CD14-positive monocyte (primary cell): ENCODE results near the gene ARL11. TPM values are rescaled to one million over a fixed set of nuclear protein-coding genes. Genes with fewer than 3 reads are reported as not detected.

Experiments used
- DNase-seq, 3 donors: peaks; one replicate each; pipeline ENCODE4 v3.0.0-alpha.2; 2011 to 2022
- H2AFZ ChIP-seq: 2 replicates; pipeline ENCODE4 v1.6.0; 2012; ENCODE audit warnings: mild to moderate bottlenecking, low read depth, low read length, inconsistent platforms; ENCODE audit not compliant: insufficient read depth, poor library complexity, severe bottlenecking
- H3K27ac ChIP-seq, 2 donors: 1 replicate in 1 of 2; 2 replicates in 1 of 2; pipeline ENCODE4 v1.5.1; 2012 to 2013; ENCODE audit warnings: low read length in 2 of 2, control low read depth in 1 of 2, inconsistent platforms in 1 of 2, low read depth in 1 of 2, mild to moderate bottlenecking in 1 of 2
- H3K27me3 ChIP-seq, 2 donors: one replicate each; pipeline versions ENCODE4 v1.6.0 to v1.6.1; 2011 to 2013; ENCODE audit warnings: low read length in 2 of 2; ENCODE audit not compliant: control insufficient read depth in 2 of 2, insufficient read depth in 2 of 2
- H3K36me3 ChIP-seq, 2 donors: replicated peaks in 1 of 2; 1 replicate in 1 of 2; 2 replicates in 1 of 2; pipeline versions ENCODE4 v1.5.1 to v1.6.1; 2012 to 2013; ENCODE audit warnings: low read length in 2 of 2, control low read depth in 1 of 2, inconsistent platforms in 1 of 2, mild to moderate bottlenecking in 1 of 2; ENCODE audit not compliant: insufficient read depth in 2 of 2, control insufficient read depth in 1 of 2
- H3K4me1 ChIP-seq, 2 donors: 1 replicate in 1 of 2; 2 replicates in 1 of 2; pipeline versions ENCODE4 v1.5.1 to v1.6.1; 2012 to 2013; ENCODE audit warnings: low read length in 2 of 2, control low read depth in 1 of 2, inconsistent platforms in 1 of 2, mild to moderate bottlenecking in 1 of 2, moderate library complexity in 1 of 2; ENCODE audit not compliant: insufficient read depth in 2 of 2, control insufficient read depth in 1 of 2
- H3K4me2 ChIP-seq: replicated peaks from 2 replicates; pipeline ENCODE3; 2012; ENCODE audit warnings: low read length, moderate library complexity, mild to moderate bottlenecking; ENCODE audit not compliant: poor library complexity, severe bottlenecking; ENCODE audit errors: extremely low read depth
- H3K4me3 ChIP-seq, 3 experiments: fragments of 200-600 bp in 1 of 3; sonication (generic) in 1 of 3; replicated peaks in 1 of 3; 1 replicate in 2 of 3; 2 replicates in 1 of 3; pipeline ENCODE4 v1.5.1; 2011 to 2013; ENCODE audit warnings: low read length in 3 of 3, mild to moderate bottlenecking in 3 of 3, control low read depth in 2 of 3, low read depth in 2 of 3, inconsistent platforms in 1 of 3, moderate library complexity in 1 of 3
- H3K79me2 ChIP-seq: 2 replicates; pipeline ENCODE4 v1.6.0; 2012; ENCODE audit warnings: mild to moderate bottlenecking, control low read depth, inconsistent platforms, low read length, moderate library complexity; ENCODE audit not compliant: insufficient read depth
- H3K9ac ChIP-seq: 2 replicates; pipeline ENCODE4 v1.6.0; 2017; ENCODE audit warnings: low read length, mild to moderate bottlenecking; ENCODE audit not compliant: insufficient read depth, poor library complexity, severe bottlenecking
- H3K9me3 ChIP-seq, 2 donors: replicated peaks in 1 of 2; 1 replicate in 1 of 2; 2 replicates in 1 of 2; pipeline versions ENCODE4 v1.5.1 to v1.6.1; 2012 to 2013; ENCODE audit warnings: low read length in 2 of 2, control low read depth in 1 of 2; ENCODE audit not compliant: control insufficient read depth in 1 of 2, insufficient read depth in 1 of 2
- H4K20me1 ChIP-seq: 2 replicates; pipeline ENCODE4 v1.6.0; 2012; ENCODE audit warnings: mild to moderate bottlenecking, low read length, control low read depth, moderate library complexity; ENCODE audit not compliant: insufficient read depth
- H3K27ac Mint-ChIP-seq, 7 donors: one replicate each; pipeline ENCODE4 v1.8.0; 2020; ENCODE audit warnings: mild to moderate bottlenecking in 7 of 7, mixed read lengths in 7 of 7, moderate library complexity in 6 of 7, inconsistent platforms in 2 of 7
- H3K27me3 Mint-ChIP-seq, 3 donors: one replicate each; pipeline ENCODE4 v1.8.0; 2021 to 2022; ENCODE audit warnings: low read depth in 3 of 3, mild to moderate bottlenecking in 3 of 3, mixed read lengths in 3 of 3, moderate library complexity in 3 of 3, inconsistent platforms in 1 of 3
- H3K36me3 Mint-ChIP-seq, 2 donors: one replicate each; pipeline ENCODE4 v1.8.0; 2020; ENCODE audit warnings: mixed read lengths in 2 of 2, inconsistent platforms in 1 of 2, mild to moderate bottlenecking in 1 of 2
- H3K4me1 Mint-ChIP-seq: one replicate; pipeline ENCODE4 v1.8.0; 2020; ENCODE audit warnings: mild to moderate bottlenecking, mixed read lengths
- H3K4me3 Mint-ChIP-seq, 2 donors: one replicate each; pipeline ENCODE4 v1.8.0; 2020; ENCODE audit warnings: mild to moderate bottlenecking in 2 of 2, mixed read lengths in 2 of 2, moderate library complexity in 1 of 2
- H3K9me3 Mint-ChIP-seq, 7 donors: one replicate each; pipeline ENCODE4 v1.8.0; 2020 to 2022; ENCODE audit warnings: mixed read lengths in 7 of 7, mild to moderate bottlenecking in 6 of 7, moderate library complexity in 6 of 7, inconsistent platforms in 2 of 7
- CTCF ChIP-seq: fragments of 200-600 bp; IDR thresholded peaks from one replicate; pipeline ENCODE4 v1.8.0; 2022; ENCODE audit warnings: antibody characterized with exemption, mild to moderate bottlenecking
- WGBS: methylation state at CpG from one replicate; pipeline ENCODE4 v1.1.5; 2013; ENCODE audit warnings: missing lambda C conversion rate; ENCODE audit not compliant: insufficient coverage; 5-methylcytosine and 5-hydroxymethylcytosine counted together
- intact Hi-C, 2 donors: fragments of 100-400 bp; cut with micrococcal nuclease; formaldehyde crosslinking; loops; one replicate each; pipeline versions ENCODE4 v1.15.0 to v1.15.1; 2023
- polyA plus RNA-seq, 3 donors: library from polyadenylated mRNA; depleted of rRNA in 1 of 3; unstranded in 2 of 3; stranded (reverse) in 1 of 3; fragments of 300-500 nt in 2 of 3; fragments of >200 nt in 1 of 3; fragmentation: Illumina TruSeq in 2 of 3; gene quantifications; 1 replicate in 2 of 3; 2 replicates in 1 of 3; pipeline ENCODE4 v1.2.3, GENCODE V29; 2012 to 2021

Gene ARL11
- polyA plus RNA-seq, 3 donors: 12.8 to 19.2 (median 15.2) TPM

- H3K9me3 ChIP-seq: peaks cover 0 to 6% of the 10 kb centered on the region in 2 donors
- Mint-ChIP-seq H3K4me1 (no peaks in the 10 kb centered on the region), H3K4me3 (no peak overlapping the region), H3K27me3 (peaks cover 0 to 2% (median 0%) of the 10 kb centered on the region in 3 donors), H3K36me3 (no peaks in the 10 kb centered on the region), H3K27ac (no peak overlapping the region), H3K9me3 (peaks cover 1 to 11% (median 3%) of the 10 kb centered on the region in 7 donors)
- no peaks in the 10 kb centered on the region for H3K27me3 ChIP-seq
- H4K20me1 ChIP-seq: no peaks in the 10 kb centered on the region
- H3K27ac ChIP-seq: no peak overlapping the region
- no peaks in the 10 kb centered on the region for H3K79me2 ChIP-seq
- intact Hi-C loops: no loop called here
- no peak for TF ChIP-seq CTCF
- no peaks in the 10 kb centered on the region for H3K36me3 ChIP-seq
- no peaks in the 10 kb centered on the region for H3K4me1 ChIP-seq
- H2AFZ ChIP-seq: no peak overlapping the region
- H3K4me3 ChIP-seq: no peak overlapping the region
- no peak overlapping the region for H3K4me2 ChIP-seq
- no peak overlapping the region for H3K9ac ChIP-seq
- no peak for DNase-seq
Observed at GRCh38 chr13:49594576-49594975, 33.7 kb upstream of the ARL11 start.

- TF ChIP-seq CTCF: no peak
- no peak overlapping the region for H3K4me3 ChIP-seq
- H3K4me3 Mint-ChIP-seq: no peak overlapping the region
- no peak overlapping the region for H3K4me2 ChIP-seq
- no peaks in the 10 kb centered on the region for H3K4me1 ChIP-seq
- H4K20me1 ChIP-seq: no peaks in the 10 kb centered on the region
- no peak overlapping the region for H3K9ac ChIP-seq
- H3K27me3 Mint-ChIP-seq: peaks cover 0 to 3% (median 2%) of the 10 kb centered on the region in 3 donors
- H3K9me3 ChIP-seq: peaks cover 0 to 6% of the 10 kb centered on the region in 2 donors
- intact Hi-C loops: no loop called here
- peaks cover 1 to 11% (median 3%) of the 10 kb centered on the region in 7 donors for H3K9me3 Mint-ChIP-seq
- no peaks in the 10 kb centered on the region for H3K36me3 Mint-ChIP-seq
- no peaks in the 10 kb centered on the region for H3K4me1 Mint-ChIP-seq
- no peaks in the 10 kb centered on the region for H3K27me3 ChIP-seq
- H3K27ac ChIP-seq: no peak overlapping the region
- no peaks in the 10 kb centered on the region for H3K79me2 ChIP-seq
- WGBS: 33% methylated on average over 1 of the region's 2 CpGs
- no peak overlapping the region for H2AFZ ChIP-seq
- H3K36me3 ChIP-seq: no peaks in the 10 kb centered on the region
- H3K27ac Mint-ChIP-seq: no peak overlapping the region
- no peak for DNase-seq
Observed at GRCh38 chr13:49596221-49596620, 32.1 kb upstream of the ARL11 start.
